Raji (cell line): ENCODE measurements around the gene ZCCHC9.

Source experiments
- POLR2A ChIP-seq: IDR thresholded peaks from 2 replicates; pipeline ENCODE4 v1.6.1; 2011; ENCODE audit warnings: low read depth, low read length, control low read depth; ENCODE audit not compliant: insufficient read depth

The ZCCHC9 gene

DNA sequence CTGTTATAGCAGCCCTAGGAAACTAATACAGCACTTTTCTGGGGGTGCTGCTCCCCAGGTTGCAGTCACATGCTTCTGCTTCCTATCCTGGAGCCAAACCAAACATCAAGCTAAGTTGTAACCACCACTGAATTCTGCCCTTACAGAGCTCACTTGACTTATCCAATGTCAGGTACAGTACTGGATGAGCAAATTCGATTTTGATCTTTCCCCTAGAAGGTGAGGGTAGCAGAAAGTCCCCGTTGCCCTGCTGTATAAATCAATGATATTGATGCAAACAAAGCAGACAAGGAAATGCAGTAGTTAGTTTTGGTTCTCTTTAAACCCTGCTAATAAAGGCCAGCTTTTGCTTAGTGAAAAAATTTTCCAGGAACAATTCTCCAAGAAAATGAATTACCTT, 36.4 kb downstream of the ZCCHC9 start:
- no peak for TF ChIP-seq POLR2A

- no peak for TF ChIP-seq POLR2A
Observed at GRCh38 chr5:81344736-81345135, 43.3 kb downstream of the ZCCHC9 start.

DNA sequence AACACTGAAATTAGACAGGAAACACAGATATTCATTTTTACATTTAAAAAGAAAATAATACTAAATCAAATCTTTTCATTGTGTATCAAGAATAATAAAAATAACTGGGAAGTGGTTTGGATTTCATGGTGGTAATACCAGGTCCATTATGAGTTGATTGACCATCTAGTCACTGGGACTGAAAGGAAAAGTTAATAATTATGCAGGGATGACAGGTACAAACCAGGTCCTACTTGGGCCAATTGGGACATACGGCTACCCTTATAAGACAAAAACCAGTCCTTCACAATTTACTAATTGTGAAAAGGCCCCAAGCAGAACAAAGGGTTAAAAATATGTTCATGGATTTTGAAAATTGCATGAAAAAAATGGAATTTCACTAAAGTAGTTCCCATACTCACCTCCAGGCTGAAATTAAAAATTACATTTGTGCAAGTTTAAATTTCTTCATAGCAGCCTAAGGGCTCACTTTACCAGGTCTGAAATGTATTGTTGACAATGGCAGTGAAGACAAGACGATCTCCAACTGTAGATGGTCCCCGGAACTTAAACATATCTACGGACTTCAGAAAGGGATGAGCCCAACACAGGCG, 44.1 kb downstream of the ZCCHC9 start:
- TF ChIP-seq POLR2A: no peak

GRCh38 chr5:81349161-81349560, 47.8 kb downstream of the ZCCHC9 start:
- TF ChIP-seq POLR2A: no peak

DNA sequence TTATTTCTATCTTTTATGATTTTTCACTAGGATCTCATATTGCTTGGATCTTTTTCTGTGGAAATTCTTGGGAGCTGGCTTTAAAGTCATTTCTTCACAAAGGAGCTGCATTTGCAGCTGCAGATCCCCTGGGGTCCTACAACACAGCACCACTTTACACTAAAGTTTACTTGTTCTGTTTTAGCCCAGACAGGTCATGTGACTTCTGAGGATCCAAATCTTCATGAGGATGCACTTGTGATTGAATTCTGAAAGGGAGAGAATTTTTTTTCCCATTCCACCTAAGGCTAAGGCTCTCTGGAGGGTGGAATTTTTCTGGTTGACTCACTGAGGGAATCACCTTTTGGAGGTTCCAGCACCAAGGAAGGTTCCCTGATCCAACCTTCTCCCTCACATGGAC, 49.1 kb downstream of the ZCCHC9 start:
- no peak for TF ChIP-seq POLR2A

DNA sequence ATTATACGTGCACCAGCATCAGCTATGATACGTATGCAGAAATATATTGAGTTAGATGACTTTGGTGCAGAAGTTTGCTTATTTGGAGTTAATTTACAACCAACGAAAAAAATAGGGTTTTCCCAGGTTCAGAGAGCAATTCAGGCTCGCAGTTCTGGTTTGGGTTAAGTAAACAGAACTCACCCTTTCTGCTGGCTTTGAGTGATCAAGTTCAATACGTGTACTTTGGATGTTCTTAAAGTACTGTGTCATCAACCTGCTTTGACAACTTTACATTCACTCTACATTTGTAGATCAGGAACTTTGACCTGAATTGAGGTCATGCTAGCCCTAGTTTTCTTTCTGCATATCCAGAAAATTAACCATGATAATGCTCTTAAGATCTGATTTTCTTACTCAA, 51.8 kb downstream of the ZCCHC9 start:
- no peak for TF ChIP-seq POLR2A

DNA sequence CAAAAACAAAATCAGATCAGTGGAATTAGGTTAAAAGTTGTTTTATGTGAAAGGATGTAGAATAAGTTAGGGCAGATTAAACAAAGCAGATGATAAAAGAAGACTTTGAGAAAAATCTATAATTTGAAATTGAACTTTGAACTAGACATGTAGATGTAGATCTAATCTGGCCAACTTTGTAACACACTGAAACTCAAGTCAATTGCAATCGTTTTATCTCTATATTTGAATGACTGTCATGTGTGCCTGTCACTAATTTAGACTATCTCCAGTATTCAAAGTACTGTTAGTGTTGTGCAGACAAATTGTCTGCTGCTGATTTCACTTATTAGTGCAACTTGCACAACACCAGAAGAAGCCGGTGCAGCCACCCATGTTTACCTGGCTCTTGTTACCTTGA, 52.7 kb downstream of the ZCCHC9 start:
- no peak for TF ChIP-seq POLR2A

DNA sequence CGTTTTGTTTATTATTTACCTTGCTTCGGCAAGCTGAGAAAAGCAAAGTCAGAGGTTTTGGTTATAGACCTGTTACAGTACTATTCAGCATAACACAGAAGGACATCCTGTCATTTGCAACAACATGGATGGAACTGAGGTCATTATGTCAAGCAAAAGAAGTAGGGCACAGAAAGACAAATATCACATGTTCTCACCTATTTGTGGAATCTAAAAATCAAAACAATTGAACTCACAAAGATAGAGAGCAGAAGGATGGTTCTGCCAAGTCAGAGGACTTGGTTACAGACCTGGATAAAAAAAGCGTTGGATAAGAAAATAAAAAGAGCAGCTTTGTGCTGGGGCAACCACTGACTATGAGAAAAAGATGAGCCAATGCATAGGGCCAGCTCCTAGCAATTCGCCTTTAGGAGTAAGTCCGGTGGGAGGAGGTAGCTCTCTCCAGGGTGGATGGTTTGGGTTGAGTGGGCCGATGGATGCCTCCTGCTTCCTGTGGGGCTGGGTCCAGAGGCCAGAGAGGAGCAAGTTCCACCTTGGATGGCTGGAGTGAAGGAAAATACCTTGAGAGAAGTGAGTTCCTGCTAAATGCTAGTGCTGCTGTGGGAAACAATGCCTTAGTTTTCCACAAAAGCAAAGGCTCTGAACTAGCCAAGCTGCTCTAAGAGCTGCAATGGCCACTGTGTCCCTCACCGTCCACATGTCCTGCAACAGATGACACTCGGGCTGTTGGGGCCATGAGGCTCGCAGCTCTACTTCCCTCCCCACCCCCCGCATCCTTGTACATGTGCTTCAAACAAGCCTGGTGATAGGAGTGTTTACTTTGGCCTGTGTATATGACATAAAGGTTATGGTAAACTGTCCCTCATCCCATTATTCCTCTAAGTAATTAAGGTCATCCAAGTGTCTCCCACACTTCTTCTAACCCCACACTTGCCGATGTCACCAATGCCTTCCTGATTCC, 54.2 kb downstream of the ZCCHC9 start:
- no peak for TF ChIP-seq POLR2A

- no peak for TF ChIP-seq POLR2A
Observed at GRCh38 chr5:81359108-81359507, 57.7 kb downstream of the ZCCHC9 start.

GRCh38 chr5:81359881-81360280, 58.5 kb downstream of the ZCCHC9 start:
- TF ChIP-seq POLR2A: no peak

DNA sequence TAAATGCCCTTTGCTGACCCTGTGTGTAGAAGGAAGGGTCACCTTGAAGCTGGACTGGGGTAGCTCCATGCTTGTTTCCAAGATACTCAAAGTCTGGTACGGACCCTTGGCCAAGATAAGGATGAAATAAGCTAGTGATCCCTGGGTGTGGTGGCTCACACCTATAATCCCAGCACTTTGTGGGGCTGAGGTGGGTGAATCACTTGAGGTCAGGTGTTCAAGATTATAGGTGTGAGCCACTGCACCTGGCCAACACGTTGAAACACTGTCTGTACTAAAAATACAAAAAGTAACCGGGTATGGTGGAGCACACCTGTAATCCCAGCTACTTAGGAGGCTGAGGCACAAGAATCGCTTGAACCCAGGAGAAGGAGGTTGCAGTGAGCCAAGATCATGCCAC, 59.3 kb downstream of the ZCCHC9 start:
- TF ChIP-seq POLR2A: no peak

- TF ChIP-seq POLR2A: no peak
Observed at GRCh38 chr5:81361600-81361999, 60.2 kb downstream of the ZCCHC9 start.
